ENCODE data around the gene PPM1E.

PPM1E gene

DNA sequence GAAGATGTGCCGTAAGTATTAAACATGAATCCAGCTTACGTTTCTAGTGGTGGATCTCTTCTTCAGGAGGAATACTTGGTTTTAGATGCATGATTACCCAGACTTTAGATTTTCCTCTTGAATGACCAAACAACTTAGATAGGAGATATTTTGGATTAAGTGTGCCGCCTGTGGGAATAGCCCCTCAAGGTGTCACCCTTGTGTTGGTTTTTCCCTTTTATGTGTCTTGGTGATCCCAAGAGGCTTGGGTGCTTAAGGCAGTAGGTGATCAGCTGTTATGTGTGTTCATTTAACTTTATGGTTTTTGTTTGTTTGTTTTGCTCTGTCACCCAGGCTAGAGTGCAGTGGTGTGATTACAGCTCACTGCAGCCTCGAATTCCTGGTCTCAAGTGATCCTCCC, 115.1 kb downstream of the PPM1E start:
- Histone ChIP-seq H3K9ac (ENCODE audit: low read depth, low read length) (no peak overlapping the region), H3K27me3 (ENCODE audit: insufficient read depth, low read length) (no peaks in the 10 kb centered on the region), H3K4me3 (ENCODE audit: low read length) (no peak overlapping the region), H3K36me3 (ENCODE audit: insufficient read depth, low read depth, low read length) (no peaks in the 10 kb centered on the region), H3K27ac (ENCODE audit: low read length) (no peak overlapping the region), H3K4me1 (ENCODE audit: insufficient read depth, low read length) (peaks cover 1% of the 10 kb centered on the region; the same call in 1 of the 2 replicates), H3K9me3 (ENCODE audit: insufficient read depth, low read depth, low read length) (no peaks in the 10 kb centered on the region)

- Histone ChIP-seq H3K4me1 (ENCODE audit: insufficient read depth, low read length) (no peaks in the 10 kb centered on the region), H3K27me3 (ENCODE audit: insufficient read depth, low read length) (no peaks in the 10 kb centered on the region), H3K36me3 (ENCODE audit: insufficient read depth, low read depth, low read length) (no peaks in the 10 kb centered on the region), H3K9me3 (ENCODE audit: insufficient read depth, low read depth, low read length) (no peaks in the 10 kb centered on the region), H3K4me3 (ENCODE audit: low read length) (no peak overlapping the region), H3K27ac (ENCODE audit: low read length) (no peak overlapping the region), H3K9ac (ENCODE audit: low read depth, low read length) (no peak overlapping the region)
These were observed 118.3 kb downstream of the PPM1E start for GRCh38 chr17:58873926-58874325.

- Histone ChIP-seq H3K9me3 (ENCODE audit: insufficient read depth, low read depth, low read length) (no peaks in the 10 kb centered on the region), H3K27me3 (ENCODE audit: insufficient read depth, low read length) (no peaks in the 10 kb centered on the region), H3K4me3 (ENCODE audit: low read length) (no peak overlapping the region), H3K4me1 (ENCODE audit: insufficient read depth, low read length) (no peaks in the 10 kb centered on the region), H3K36me3 (ENCODE audit: insufficient read depth, low read depth, low read length) (no peaks in the 10 kb centered on the region), H3K9ac (ENCODE audit: low read depth, low read length) (no peak overlapping the region), H3K27ac (ENCODE audit: low read length) (no peak overlapping the region)
These were observed 119.6 kb downstream of the PPM1E start for GRCh38 chr17:58875261-58875660.

DNA sequence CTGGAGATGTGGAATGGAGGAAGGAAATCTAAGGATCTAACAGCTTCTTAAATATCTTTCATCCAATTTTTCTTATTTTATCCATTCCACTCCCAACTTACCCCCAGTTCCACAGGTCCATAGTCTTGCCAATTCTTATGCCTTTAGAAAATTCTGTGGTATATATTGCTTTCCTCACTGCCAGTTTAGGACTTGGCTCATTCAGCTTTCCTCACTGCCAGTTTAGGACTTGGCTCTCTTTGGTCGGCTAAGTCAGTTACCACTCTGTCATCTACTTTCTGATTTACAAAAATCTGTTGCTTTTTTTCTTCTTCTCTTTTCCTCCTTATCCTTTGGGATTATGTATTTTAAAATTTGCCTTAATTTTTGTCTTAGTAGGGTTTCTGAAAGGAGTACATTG, 128.5 kb downstream of the PPM1E start:
- Histone ChIP-seq H3K27ac (ENCODE audit: low read length) (no peak overlapping the region), H3K36me3 (ENCODE audit: insufficient read depth, low read depth, low read length) (no peaks in the 10 kb centered on the region), H3K27me3 (ENCODE audit: insufficient read depth, low read length) (no peaks in the 10 kb centered on the region), H3K4me3 (ENCODE audit: low read length) (no peak overlapping the region), H3K4me1 (ENCODE audit: insufficient read depth, low read length) (no peaks in the 10 kb centered on the region), H3K9ac (ENCODE audit: low read depth, low read length) (no peak overlapping the region), H3K9me3 (ENCODE audit: insufficient read depth, low read depth, low read length) (no peaks in the 10 kb centered on the region)

- Histone ChIP-seq H3K9me3 (ENCODE audit: insufficient read depth, low read depth, low read length) (0 out of 2 replicates have a peak, but pooled peaks cover 3% of the 10 kb centered on the region), H3K27me3 (ENCODE audit: insufficient read depth, low read length) (no peaks in the 10 kb centered on the region), H3K27ac (ENCODE audit: low read length) (no peak overlapping the region), H3K4me1 (ENCODE audit: insufficient read depth, low read length) (no peaks in the 10 kb centered on the region), H3K4me3 (ENCODE audit: low read length) (no peak overlapping the region), H3K9ac (ENCODE audit: low read depth, low read length) (no peak overlapping the region), H3K36me3 (ENCODE audit: insufficient read depth, low read depth, low read length) (no peaks in the 10 kb centered on the region)
These were observed 130.9 kb downstream of the PPM1E start for GRCh38 chr17:58886514-58886913.

GRCh38 chr17:58889928-58890327, 134.3 kb downstream of the PPM1E start:
- H3K4me3 ChIP-seq (ENCODE audit: low read length) = no peak overlapping the region
- H3K9ac ChIP-seq (ENCODE audit: low read depth, low read length) = no peak overlapping the region
- H3K27ac ChIP-seq (ENCODE audit: low read length) = no peak overlapping the region
- no peaks in the 10 kb centered on the region for H3K27me3 ChIP-seq (ENCODE audit: insufficient read depth, low read length)
- H3K9me3 ChIP-seq (ENCODE audit: insufficient read depth, low read depth, low read length) = 0 out of 2 replicates have a peak, but pooled peaks cover 3% of the 10 kb centered on the region
- no peaks in the 10 kb centered on the region for H3K4me1 ChIP-seq (ENCODE audit: insufficient read depth, low read length)
- no peaks in the 10 kb centered on the region for H3K36me3 ChIP-seq (ENCODE audit: insufficient read depth, low read depth, low read length)

DNA sequence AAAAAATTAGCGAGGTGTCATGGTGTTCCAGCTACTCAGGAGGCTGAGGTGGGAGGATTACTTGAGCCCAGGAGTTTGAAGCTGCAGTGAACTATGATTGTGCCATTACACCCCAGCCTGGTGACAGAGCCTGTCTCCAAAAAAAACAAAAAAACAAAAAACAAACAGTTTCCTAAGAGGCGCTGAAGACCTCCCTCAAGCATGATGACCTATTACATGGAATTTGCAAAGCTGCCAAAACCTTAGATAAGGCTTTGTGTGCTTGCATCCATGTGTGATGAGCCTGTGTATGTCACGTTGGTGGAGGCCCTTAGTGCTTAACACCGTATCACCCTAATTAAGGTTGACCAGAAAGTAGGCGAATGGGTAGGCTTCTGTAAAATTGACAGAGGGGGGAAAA, 143.5 kb downstream of the PPM1E start:
- Histone ChIP-seq H3K4me1 (ENCODE audit: insufficient read depth, low read length) (no peaks in the 10 kb centered on the region), H3K27ac (ENCODE audit: low read length) (no peak overlapping the region), H3K4me3 (ENCODE audit: low read length) (no peak overlapping the region), H3K27me3 (ENCODE audit: insufficient read depth, low read length) (no peaks in the 10 kb centered on the region), H3K9me3 (ENCODE audit: insufficient read depth, low read depth, low read length) (peaks cover 6% of the 10 kb centered on the region), H3K36me3 (ENCODE audit: insufficient read depth, low read depth, low read length) (no peaks in the 10 kb centered on the region), H3K9ac (ENCODE audit: low read depth, low read length) (no peak overlapping the region)

DNA sequence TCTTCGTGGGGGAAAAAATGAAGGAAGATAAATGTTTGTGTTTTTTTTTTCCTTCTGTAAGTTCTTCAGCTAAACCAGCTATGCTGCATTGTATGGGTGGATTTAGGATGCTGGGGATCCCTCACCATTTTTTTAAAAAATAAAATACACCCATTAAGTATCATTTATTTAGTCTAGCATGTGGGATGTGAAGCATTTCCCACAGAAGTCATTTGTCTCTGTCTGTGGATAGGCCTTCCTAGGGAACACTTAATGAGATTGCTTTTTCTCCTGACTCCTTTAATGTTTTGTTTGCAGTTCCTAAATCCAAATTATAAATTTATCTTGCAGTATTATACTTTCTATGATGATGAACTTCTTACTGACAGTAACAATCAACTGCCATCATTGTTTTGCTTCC, 146.7 kb downstream of the PPM1E start:
- Histone ChIP-seq H3K9ac (ENCODE audit: low read depth, low read length) (no peak overlapping the region), H3K9me3 (ENCODE audit: insufficient read depth, low read depth, low read length) (peaks cover 13% of the 10 kb centered on the region), H3K4me1 (ENCODE audit: insufficient read depth, low read length) (no peaks in the 10 kb centered on the region), H3K4me3 (ENCODE audit: low read length) (no peak overlapping the region), H3K27ac (ENCODE audit: low read length) (no peak overlapping the region), H3K27me3 (ENCODE audit: insufficient read depth, low read length) (no peaks in the 10 kb centered on the region), H3K36me3 (ENCODE audit: insufficient read depth, low read depth, low read length) (no peaks in the 10 kb centered on the region)

DNA sequence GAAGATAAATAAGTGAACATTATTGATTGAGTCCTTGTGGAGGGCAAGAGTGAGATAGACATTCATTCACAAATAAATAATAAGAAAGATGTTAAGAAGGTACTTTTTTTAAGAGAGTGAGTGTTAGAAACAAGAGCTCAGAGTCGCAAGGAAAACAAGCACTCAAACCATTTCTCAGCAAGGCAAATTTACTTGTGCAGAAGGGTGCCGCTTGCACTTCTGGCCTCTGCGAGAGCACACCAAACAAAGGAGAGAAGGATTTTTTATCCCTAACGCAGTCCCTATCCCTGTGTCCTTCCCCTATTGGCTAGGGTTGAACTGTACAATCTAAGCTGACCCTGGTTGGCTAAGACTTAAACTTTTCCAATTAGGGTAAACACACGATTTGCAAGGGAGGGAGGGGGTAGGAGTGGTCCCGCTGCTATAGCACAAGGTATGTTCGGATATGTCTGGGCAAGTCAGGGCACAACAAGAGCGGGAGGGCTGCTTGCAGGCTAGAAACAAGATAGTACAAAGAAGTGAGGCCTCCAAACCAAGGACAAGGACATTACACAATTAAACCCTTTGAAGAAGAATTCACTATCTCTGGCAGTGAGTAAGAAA, 156.2 kb downstream of the PPM1E start:
- Histone ChIP-seq H3K4me3 (ENCODE audit: low read length) (no peak overlapping the region), H3K36me3 (ENCODE audit: insufficient read depth, low read depth, low read length) (no peaks in the 10 kb centered on the region), H3K27me3 (ENCODE audit: insufficient read depth, low read length) (no peaks in the 10 kb centered on the region), H3K4me1 (ENCODE audit: insufficient read depth, low read length) (no peaks in the 10 kb centered on the region), H3K9ac (ENCODE audit: low read depth, low read length) (no peak overlapping the region), H3K27ac (ENCODE audit: low read length) (no peak overlapping the region), H3K9me3 (ENCODE audit: insufficient read depth, low read depth, low read length) (peaks cover 26% of the 10 kb centered on the region)

- peaks cover 26% of the 10 kb centered on the region for H3K9me3 ChIP-seq (ENCODE audit: insufficient read depth, low read depth, low read length)
- peaks cover 6% of the 10 kb centered on the region; the same call in 1 of the 2 replicates for H3K4me1 ChIP-seq (ENCODE audit: insufficient read depth, low read length)
- H3K4me3 ChIP-seq (ENCODE audit: low read length) = no peak overlapping the region
- no peaks in the 10 kb centered on the region for H3K36me3 ChIP-seq (ENCODE audit: insufficient read depth, low read depth, low read length)
- no peak overlapping the region for H3K27ac ChIP-seq (ENCODE audit: low read length)
- no peak overlapping the region for H3K9ac ChIP-seq (ENCODE audit: low read depth, low read length)
- no peaks in the 10 kb centered on the region for H3K27me3 ChIP-seq (ENCODE audit: insufficient read depth, low read length)
These were observed 157.9 kb downstream of the PPM1E start for GRCh38 chr17:58913552-58913951.

DNA sequence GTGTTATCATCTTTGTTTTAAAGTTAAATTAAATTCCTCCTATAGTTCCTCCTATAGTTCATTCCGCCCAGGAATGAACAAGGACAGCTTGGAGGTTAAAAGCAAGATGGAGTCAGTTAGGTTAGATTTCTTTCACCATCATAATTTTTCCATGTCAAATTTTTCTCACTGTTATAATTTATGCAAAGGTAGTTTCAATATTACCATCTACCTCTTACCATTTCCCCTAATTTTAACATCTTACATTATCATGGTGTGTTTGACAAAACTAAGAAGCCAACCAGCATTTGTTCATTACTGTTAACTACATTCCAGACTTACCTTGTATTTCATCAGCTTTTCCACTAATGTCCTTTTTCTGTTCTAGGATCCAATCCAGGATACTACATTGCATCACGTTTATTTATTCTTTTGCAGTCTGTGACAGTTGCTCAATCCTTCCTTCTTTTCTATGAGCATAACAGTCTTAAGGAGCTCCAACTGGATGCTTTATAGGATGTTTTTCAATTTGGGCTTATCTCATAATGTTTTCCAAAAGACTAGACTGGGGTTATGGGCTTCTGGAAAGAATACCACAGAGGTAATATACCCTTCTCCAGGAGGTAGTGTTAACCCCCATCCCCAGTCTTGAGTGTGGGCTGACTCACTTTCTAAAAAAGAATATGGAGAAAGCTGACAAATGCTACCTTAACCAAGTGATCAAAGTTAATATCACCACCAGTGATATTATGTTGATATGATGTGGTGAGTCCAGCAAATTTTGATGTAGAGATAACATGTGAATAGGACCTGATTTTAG, 158.5 kb downstream of the PPM1E start:
- no peak overlapping the region for H3K27ac ChIP-seq (ENCODE audit: low read length)
- H3K4me3 ChIP-seq (ENCODE audit: low read length) = no peak overlapping the region
- H3K36me3 ChIP-seq (ENCODE audit: insufficient read depth, low read depth, low read length) = no peaks in the 10 kb centered on the region
- H3K9me3 ChIP-seq (ENCODE audit: insufficient read depth, low read depth, low read length) = peaks cover 26% of the 10 kb centered on the region
- peaks cover 11% of the 10 kb centered on the region for H3K4me1 ChIP-seq (ENCODE audit: insufficient read depth, low read length)
- no peaks in the 10 kb centered on the region for H3K27me3 ChIP-seq (ENCODE audit: insufficient read depth, low read length)
- H3K9ac ChIP-seq (ENCODE audit: low read depth, low read length) = no peak overlapping the region

GRCh38 chr17:58917228-58917627, 161.6 kb downstream of the PPM1E start:
- no peaks in the 10 kb centered on the region for H3K36me3 ChIP-seq (ENCODE audit: insufficient read depth, low read depth, low read length)
- H3K9ac ChIP-seq (ENCODE audit: low read depth, low read length) = no peak overlapping the region
- peaks cover 12% of the 10 kb centered on the region for H3K4me1 ChIP-seq (ENCODE audit: insufficient read depth, low read length)
- H3K9me3 ChIP-seq (ENCODE audit: insufficient read depth, low read depth, low read length) = peaks cover 4% of the 10 kb centered on the region; the same call in 1 of the 2 replicates
- no peak overlapping the region for H3K4me3 ChIP-seq (ENCODE audit: low read length)
- H3K27me3 ChIP-seq (ENCODE audit: insufficient read depth, low read length) = no peaks in the 10 kb centered on the region
- no peak overlapping the region for H3K27ac ChIP-seq (ENCODE audit: low read length)
